ENCODE measurements around the gene PACS1. TPM values are rescaled to one million over a fixed set of nuclear protein-coding genes. Genes with fewer than 3 reads are reported as not detected.
A peak's percentile ranks its signal among the peaks of the same experiment; 100 is the strongest.

The PACS1 gene
- total and polyA plus RNA-seq, 7 experiments from 2014 or later = 48.0 to 314 (median 210) TPM

DNA sequence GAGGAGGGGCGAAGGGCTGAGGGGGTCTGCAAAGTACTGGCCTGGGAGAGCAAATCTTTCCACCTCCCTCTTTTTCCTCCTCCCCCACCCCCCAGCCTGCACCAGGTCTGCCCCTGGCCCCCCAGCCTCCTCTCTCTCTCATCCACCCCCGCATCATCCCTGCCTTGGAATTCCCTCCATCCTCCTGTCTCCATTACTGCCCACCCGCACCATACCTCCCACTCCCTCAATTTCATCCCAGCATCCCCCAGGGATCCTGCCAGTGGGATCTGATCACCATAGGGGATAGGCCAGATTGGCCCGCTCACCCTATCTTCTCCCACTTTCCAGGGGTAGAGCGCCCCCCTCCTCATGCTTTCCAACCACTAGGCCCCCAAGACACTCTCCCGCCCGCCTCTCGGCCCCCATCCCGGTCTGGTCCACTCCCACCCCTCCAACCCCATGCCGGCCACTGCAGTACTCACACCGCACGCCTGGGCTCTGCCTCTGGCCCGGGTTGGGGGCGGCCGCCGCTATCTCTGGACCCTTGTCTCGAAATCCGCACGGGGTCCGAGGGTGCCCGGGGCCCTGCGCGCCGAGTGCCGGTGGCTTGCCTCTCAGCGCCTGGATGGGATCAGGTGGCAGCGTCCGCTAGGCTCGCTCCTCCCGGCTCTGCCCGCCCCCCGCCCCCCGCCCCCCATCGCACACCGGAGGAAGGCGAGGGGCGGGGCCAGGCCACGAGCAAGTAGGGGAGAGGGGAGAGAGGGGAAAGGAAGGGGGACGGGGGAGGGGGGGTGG is 21.3 kb upstream of the PACS1 start, which contains the start of gene GAL3ST3:
Gene GAL3ST3 (minus strand): TSS at position 615 of the 777 bp plus-strand sequence. CDS start 3,746 bp downstream, outside the sequence.
- Mint-ChIP-seq H3K36me3 (peaks cover 0 to 10% (median 4%) of the 10 kb centered on the region in 5 donors), H3K4me1 (peaks cover 25 to 50% (median 39%) of the 10 kb centered on the region in 7 donors), H3K4me3 (peak within 1 kb of the TSS in 9 of 10 donors; percentile 21 to 74 (median 42)), H3K9me3 (peaks cover 0 to 2% (median 0%) of the 10 kb centered on the region in 11 donors), H3K27me3 (peaks cover 0 to 13% (median 0%) of the 10 kb centered on the region in 5 donors), H3K27ac (peak within 1 kb of the TSS in 4 of 9 donors; percentile 14 to 78 (median 38))
- Histone ChIP-seq H3K4me1 (ENCODE audit: control insufficient read depth in 2 of 2, insufficient read depth in 2 of 2, low read length in 2 of 2) (peaks cover 14 to 23% of the 10 kb centered on the region in 2 donors), H3K4me3 (ENCODE audit: low read length) (no peak within 1 kb of the TSS), H3K27ac (ENCODE audit: low read depth, low read length) (no peak within 1 kb of the TSS), H3K9me3 (ENCODE audit: control insufficient read depth in 2 of 3, low read length in 3 of 3) (no peaks in the 10 kb centered on the region), H3K36me3 (ENCODE audit: control insufficient read depth in 2 of 3, insufficient read depth in 3 of 3, low read length in 3 of 3) (peaks cover 0 to 11% (median 0%) of the 10 kb centered on the region in 3 experiments), H3K27me3 (ENCODE audit: control insufficient read depth in 2 of 2, insufficient read depth in 2 of 2, low read length in 2 of 2) (no peaks in the 10 kb centered on the region)
- DNase-seq = no peak
- no peak for ATAC-seq
- ChIA-PET POLR2A (interaction anchor here (1.7 kb wide), 1 partner anchor 85 kb away, joined by 4 read pairs; no protein-coding TSS in a partner anchor), CTCF (interaction anchor here (0.5 to 0.7 kb wide), 2 partner anchors 54 to 86 kb away, joined by 3 read pairs; no protein-coding TSS in a partner anchor)
- intact Hi-C loops (cut with micrococcal nuclease) = no loop called here

DNA sequence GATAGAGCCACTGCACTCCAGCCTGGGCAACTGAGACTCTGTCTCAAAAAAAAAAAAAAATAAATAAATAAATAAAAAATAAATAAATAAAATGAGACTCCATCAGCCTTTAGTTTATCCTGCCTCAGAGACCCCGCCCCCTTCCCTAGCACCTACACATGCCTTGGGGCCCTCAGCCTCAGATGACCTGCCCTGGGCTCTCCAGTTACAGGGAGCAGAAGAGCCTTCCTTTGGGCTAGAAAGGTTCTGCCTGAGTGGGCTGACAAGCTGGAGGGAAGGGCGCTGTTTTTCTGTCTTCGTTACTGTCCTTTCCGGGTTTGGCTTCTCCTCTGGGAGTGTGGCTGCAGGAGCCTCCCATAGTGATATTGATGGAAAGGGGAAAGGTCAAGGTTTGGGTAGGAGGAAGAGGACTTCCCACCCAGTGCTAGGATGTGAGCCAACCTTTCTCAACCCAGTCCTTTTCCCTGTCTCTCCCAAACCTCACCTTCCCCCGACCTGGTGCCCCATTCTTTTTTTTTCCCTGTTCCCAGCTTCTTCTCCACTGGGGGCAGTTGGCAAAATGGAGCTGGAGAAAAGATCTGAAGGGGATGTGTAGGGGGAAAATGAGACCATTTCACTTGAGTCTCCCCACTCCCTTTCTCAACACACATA is 19.4 kb upstream of the PACS1 start:
- peak overlapping the region; percentile 64 to 99 (median 96) for H3K27ac Mint-ChIP-seq
- H3K9me3 ChIP-seq (ENCODE audit: control insufficient read depth in 2 of 3, low read length in 3 of 3) = no peaks in the 10 kb centered on the region
- H3K27ac ChIP-seq (ENCODE audit: low read depth, low read length) = peak overlapping the region; percentile 93
- H3K27me3 ChIP-seq (ENCODE audit: control insufficient read depth in 2 of 2, insufficient read depth in 2 of 2, low read length in 2 of 2) = no peaks in the 10 kb centered on the region
- peaks cover 0 to 20% (median 11%) of the 10 kb centered on the region in 5 donors for H3K36me3 Mint-ChIP-seq
- H3K9me3 Mint-ChIP-seq = peaks cover 0 to 2% (median 0%) of the 10 kb centered on the region in 11 donors
- H3K4me1 Mint-ChIP-seq = peaks cover 17 to 46% (median 40%) of the 10 kb centered on the region in 7 donors
- H3K36me3 ChIP-seq (ENCODE audit: control insufficient read depth in 2 of 3, insufficient read depth in 3 of 3, low read length in 3 of 3) = peaks cover 7 to 26% (median 10%) of the 10 kb centered on the region in 3 experiments
- no peak overlapping the region for H3K4me3 ChIP-seq (ENCODE audit: low read length)
- H3K27me3 Mint-ChIP-seq = peaks cover 0 to 13% (median 0%) of the 10 kb centered on the region in 5 donors
- no peak for DNase-seq
- intact Hi-C loops (cut with micrococcal nuclease) = loop anchor here (1.0 to 10.0 kb wide), 5 partner anchors 146 to 398 kb away; partner anchors contain the start of genes FIBP (in 1 of the 2), FOSL1 (in 1 of the 2), RAB1B (in 1 of the 2) and YIF1A (in 1 of the 2)
- POLR2A ChIA-PET = interaction anchor here (1.2 to 3.8 kb wide), 6 partner anchors 19 to 916 kb away, joined by 3 to 37 read pairs (median 7); partner anchors contain the start of genes BANF1, CFL1, EIF1AD and PACS1
- no peak for ATAC-seq
- peaks cover 14 to 18% of the 10 kb centered on the region in 2 donors for H3K4me1 ChIP-seq (ENCODE audit: control insufficient read depth in 2 of 2, insufficient read depth in 2 of 2, low read length in 2 of 2)
- CTCF ChIA-PET = interaction anchor here (0.6 kb wide), 1 partner anchor 1021 kb away, joined by 6 read pairs; no protein-coding TSS in a partner anchor
- H3K4me3 Mint-ChIP-seq = peak overlapping the region; percentile 90 to 99 (median 96)

DNA sequence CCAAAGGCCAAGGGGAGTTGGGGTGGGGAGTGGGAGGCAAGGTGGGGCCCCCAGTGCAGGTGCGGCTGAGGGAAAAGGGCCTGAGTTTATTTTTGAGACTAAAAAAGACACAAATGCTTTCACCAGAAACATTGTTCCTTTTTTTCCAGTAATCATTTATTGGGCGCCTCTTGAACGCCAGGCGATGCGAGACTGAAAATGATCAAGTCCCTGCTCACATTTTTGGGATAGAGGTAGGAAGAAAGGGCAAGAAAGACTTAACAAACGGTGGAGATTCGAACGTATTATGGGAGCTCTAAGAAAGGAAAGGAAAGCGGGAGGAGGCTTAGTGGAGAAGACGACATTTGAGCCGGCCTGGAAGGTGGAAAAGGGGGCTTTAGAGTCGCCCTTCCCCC is 18.7 kb upstream of the PACS1 start:
- no peaks in the 10 kb centered on the region for H3K9me3 ChIP-seq (ENCODE audit: control insufficient read depth in 2 of 3, low read length in 3 of 3)
- peak overlapping the region; percentile 90 to 99 (median 96) for H3K4me3 Mint-ChIP-seq
- CTCF ChIA-PET = interaction anchor here (5.7 kb wide), 1 partner anchor 17 kb away, joined by 36 read pairs; no protein-coding TSS in a partner anchor
- peaks cover 0 to 2% (median 0%) of the 10 kb centered on the region in 11 donors for H3K9me3 Mint-ChIP-seq
- peak overlapping the region; percentile 88 for H3K4me3 ChIP-seq (ENCODE audit: low read length)
- H3K36me3 Mint-ChIP-seq = peaks cover 0 to 24% (median 11%) of the 10 kb centered on the region in 5 donors
- intact Hi-C loops (cut with micrococcal nuclease) = loop anchor here (1.0 to 10.0 kb wide), 5 partner anchors 147 to 399 kb away; partner anchors contain the start of genes FIBP (in 1 of the 2), FOSL1 (in 1 of the 2), RAB1B (in 1 of the 2) and YIF1A (in 1 of the 2)
- peak overlapping the region; percentile 64 to 99 (median 96) for H3K27ac Mint-ChIP-seq
- DNase-seq (no peak), ATAC-seq (no peak)
- peaks cover 0 to 13% (median 0%) of the 10 kb centered on the region in 5 donors for H3K27me3 Mint-ChIP-seq
- peaks cover 8 to 33% (median 14%) of the 10 kb centered on the region in 3 experiments for H3K36me3 ChIP-seq (ENCODE audit: control insufficient read depth in 2 of 3, insufficient read depth in 3 of 3, low read length in 3 of 3)
- peaks cover 14 to 18% of the 10 kb centered on the region in 2 donors for H3K4me1 ChIP-seq (ENCODE audit: control insufficient read depth in 2 of 2, insufficient read depth in 2 of 2, low read length in 2 of 2)
- H3K27me3 ChIP-seq (ENCODE audit: control insufficient read depth in 2 of 2, insufficient read depth in 2 of 2, low read length in 2 of 2) = no peaks in the 10 kb centered on the region
- H3K27ac ChIP-seq (ENCODE audit: low read depth, low read length) = peak overlapping the region; percentile 93
- peaks cover 17 to 44% (median 38%) of the 10 kb centered on the region in 7 donors for H3K4me1 Mint-ChIP-seq
- POLR2A ChIA-PET = interaction anchor here (0.9 to 3.8 kb wide), 9 partner anchors 18 to 916 kb away, joined by 3 to 37 read pairs (median 6); partner anchors contain the start of genes BANF1, CFL1, EIF1AD and PACS1

DNA sequence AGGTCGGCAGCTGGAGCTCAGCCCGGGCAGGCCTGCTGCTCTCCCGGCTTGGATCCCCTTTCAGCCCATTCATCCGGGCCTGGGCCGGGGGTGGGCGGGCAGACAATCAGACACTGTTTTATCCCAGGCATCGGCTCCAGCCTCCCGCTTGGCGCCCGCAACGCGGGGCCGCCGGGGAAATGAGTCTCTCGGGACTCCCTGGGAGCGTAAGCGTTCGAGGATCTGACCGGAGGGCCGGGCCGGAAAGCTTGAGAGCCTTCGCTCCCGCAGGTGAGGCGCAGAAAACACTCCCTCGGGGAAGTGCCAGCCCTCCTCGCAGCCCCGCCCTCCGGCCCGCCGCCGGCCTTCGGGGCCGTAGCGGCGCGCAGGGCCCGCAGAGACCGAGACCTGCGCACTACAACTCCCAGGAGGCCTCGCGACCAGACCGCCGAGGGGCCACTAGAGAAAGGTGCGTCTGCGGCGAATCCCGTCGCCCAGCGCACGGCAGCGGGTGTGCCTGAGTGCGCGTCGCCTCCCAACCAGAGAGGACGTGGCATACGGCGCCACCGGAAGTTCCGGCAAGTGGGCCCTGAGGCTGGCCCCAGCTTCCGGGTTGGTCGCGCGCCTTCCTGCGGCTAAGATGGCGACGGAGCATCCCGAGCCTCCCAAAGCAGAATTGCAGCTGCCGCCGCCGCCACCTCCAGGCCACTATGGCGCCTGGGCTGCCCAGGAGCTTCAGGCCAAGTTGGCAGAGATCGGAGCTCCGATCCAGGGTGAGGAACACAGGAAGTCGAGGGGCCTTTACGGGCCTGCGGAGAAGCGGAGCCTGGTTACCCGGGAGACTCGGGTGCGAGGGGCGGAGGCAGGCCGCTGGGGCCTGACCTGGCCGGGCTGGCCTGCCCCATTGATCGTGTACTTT is 18.1 kb upstream of the PACS1 start, which contains the start of gene SF3B2:
Gene SF3B2 (plus strand): TSS at position 599 of the 898 bp plus-strand sequence. CDS start 21 bp downstream, at position 620.
- CTCF ChIA-PET = interaction anchor here (0.5 to 5.7 kb wide), 8 partner anchors 8 to 192 kb away, joined by 3 to 36 read pairs (median 4); partner anchors contain the start of gene MUS81
- Mint-ChIP-seq H3K27me3 (peaks cover 0 to 9% (median 0%) of the 10 kb centered on the region in 5 donors), H3K36me3 (peaks cover under 1 to 28% (median 11%) of the 10 kb centered on the region in 5 donors), H3K27ac (peak within 1 kb of the TSS; percentile 95 to 99 (median 98)), H3K4me1 (peaks cover 17 to 44% (median 38%) of the 10 kb centered on the region in 7 donors), H3K9me3 (peaks cover 0 to 2% (median 0%) of the 10 kb centered on the region in 11 donors), H3K4me3 (peak within 1 kb of the TSS; percentile 95 to 100 (median 98))
- Histone ChIP-seq H3K36me3 (ENCODE audit: control insufficient read depth in 2 of 3, insufficient read depth in 3 of 3, low read length in 3 of 3) (peaks cover 12 to 39% (median 21%) of the 10 kb centered on the region in 3 experiments), H3K4me3 (ENCODE audit: low read length) (peak within 1 kb of the TSS; percentile 88), H3K27ac (ENCODE audit: low read depth, low read length) (peak within 1 kb of the TSS; percentile 93), H3K27me3 (ENCODE audit: control insufficient read depth in 2 of 2, insufficient read depth in 2 of 2, low read length in 2 of 2) (no peaks in the 10 kb centered on the region), H3K4me1 (ENCODE audit: control insufficient read depth in 2 of 2, insufficient read depth in 2 of 2, low read length in 2 of 2) (peaks cover 14 to 18% of the 10 kb centered on the region in 2 donors), H3K9me3 (ENCODE audit: control insufficient read depth in 2 of 3, low read length in 3 of 3) (no peaks in the 10 kb centered on the region)
- intact Hi-C loops (cut with micrococcal nuclease) = loop anchor here (1.0 to 10.0 kb wide), 11 partner anchors 49 to 482 kb away; partner anchors contain the start of genes BANF1 (in 2 of the 2), CFL1 (in 2 of the 2), EIF1AD (in 2 of the 2) and FIBP (in 1 of the 2)
- DNase-seq (peak; percentile 81 to 94 (median 93)), ATAC-seq (peak; percentile 99)
- POLR2A ChIA-PET = interaction anchor here (0.6 to 3.8 kb wide), 21 partner anchors 11 to 917 kb away, joined by 3 to 37 read pairs (median 5); partner anchors contain the start of genes BANF1, CCDC85B, CFL1 and EIF1AD

DNA sequence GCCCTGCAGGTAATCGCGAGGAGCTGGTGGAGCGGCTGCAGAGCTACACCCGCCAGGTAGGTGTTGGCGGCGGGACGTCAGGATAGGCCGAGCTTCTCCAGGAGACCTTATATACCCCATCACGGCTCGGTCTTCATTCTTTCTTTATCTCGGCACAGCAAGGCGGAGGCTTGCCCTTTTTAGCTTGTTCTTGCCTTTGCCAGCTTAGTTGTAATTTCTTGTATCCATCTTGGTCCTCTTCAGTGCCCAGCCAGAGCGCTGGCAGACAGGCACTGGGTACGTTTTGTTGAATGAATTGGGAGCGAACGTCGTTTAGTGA is 17.4 kb upstream of the PACS1 start:
- Histone ChIP-seq H3K27me3 (ENCODE audit: control insufficient read depth in 2 of 2, insufficient read depth in 2 of 2, low read length in 2 of 2) (no peaks in the 10 kb centered on the region), H3K4me3 (ENCODE audit: low read length) (peak overlapping the region; percentile 88), H3K36me3 (ENCODE audit: control insufficient read depth in 2 of 3, insufficient read depth in 3 of 3, low read length in 3 of 3) (peaks cover 12 to 46% (median 24%) of the 10 kb centered on the region in 3 experiments), H3K27ac (ENCODE audit: low read depth, low read length) (peak overlapping the region; percentile 93), H3K9me3 (ENCODE audit: control insufficient read depth in 2 of 3, low read length in 3 of 3) (no peaks in the 10 kb centered on the region), H3K4me1 (ENCODE audit: control insufficient read depth in 2 of 2, insufficient read depth in 2 of 2, low read length in 2 of 2) (peaks cover 14 to 18% of the 10 kb centered on the region in 2 donors)
- ATAC-seq = no peak
- H3K9me3 Mint-ChIP-seq = peaks cover 0 to 2% (median 0%) of the 10 kb centered on the region in 11 donors
- ChIA-PET POLR2A (interaction anchor here (0.6 to 3.8 kb wide), 16 partner anchors 11 to 737 kb away, joined by 3 to 37 read pairs (median 5); partner anchors contain the start of genes BANF1, CCDC85B, EIF1AD and KAT5), CTCF (interaction anchor here (0.5 to 5.7 kb wide), 9 partner anchors 9 to 193 kb away, joined by 3 to 36 read pairs (median 3); partner anchors contain the start of gene MUS81)
- peaks cover 4 to 32% (median 14%) of the 10 kb centered on the region in 5 donors for H3K36me3 Mint-ChIP-seq
- peaks cover 17 to 44% (median 38%) of the 10 kb centered on the region in 7 donors for H3K4me1 Mint-ChIP-seq
- peak overlapping the region; percentile 95 to 100 (median 98) for H3K4me3 Mint-ChIP-seq
- peaks cover 0 to 9% (median 0%) of the 10 kb centered on the region in 5 donors for H3K27me3 Mint-ChIP-seq
- peak overlapping the region; percentile 95 to 99 (median 98) for H3K27ac Mint-ChIP-seq
- DNase-seq = no peak
- intact Hi-C loops (cut with micrococcal nuclease) = loop anchor here (1.0 to 10.0 kb wide), 10 partner anchors 49 to 482 kb away; partner anchors contain the start of genes BANF1 (in 2 of the 2), CFL1 (in 2 of the 2), EIF1AD (in 2 of the 2) and FOSL1 (in 1 of the 2)

Data from naive thymus-derived CD4-positive, alpha-beta T cell (primary cell).